KMS-11 (cell line): Measurements from ENCODE around the gene RPL4.
A peak's percentile ranks its signal among the peaks of the same experiment; 100 is the strongest.

Experiments
- H2AFZ ChIP-seq: fragments of 200-600 bp; sonication (generic); 2 replicates; pipeline ENCODE4 v1.6.1; 2016; ENCODE audit warnings: antibody characterized with exemption, mixed run types, low read depth
- H3K27ac ChIP-seq: fragments of 200-600 bp; sonication (generic); 2 replicates; pipeline ENCODE4 v1.6.1; 2016; ENCODE audit warnings: mild to moderate bottlenecking, mixed run types
- H3K27me3 ChIP-seq: fragments of 200-600 bp; sonication (generic); 2 replicates; pipeline ENCODE4 v1.6.1; 2017; ENCODE audit warnings: mild to moderate bottlenecking, low read depth, mixed run types, moderate library complexity; ENCODE audit not compliant: insufficient read depth
- H3K36me3 ChIP-seq: fragments of 200-600 bp; sonication (generic); 2 replicates; pipeline ENCODE4 v1.6.1; 2017; ENCODE audit warnings: mild to moderate bottlenecking, mixed run types; ENCODE audit not compliant: insufficient read depth
- H3K4me1 ChIP-seq: fragments of 200-600 bp; sonication (generic); 2 replicates; pipeline ENCODE4 v1.6.1; 2016; ENCODE audit warnings: mild to moderate bottlenecking, low read depth, mixed run types; ENCODE audit not compliant: poor library complexity, severe bottlenecking
- H3K4me2 ChIP-seq: fragments of 200-600 bp; sonication (generic); 2 replicates; pipeline ENCODE4 v1.7.0; 2016; ENCODE audit warnings: mild to moderate bottlenecking, mixed run types
- H3K4me3 ChIP-seq: fragments of 200-600 bp; sonication (generic); IDR thresholded peaks from 2 replicates; pipeline ENCODE4 v1.6.1; 2017; ENCODE audit warnings: low read depth, low read length, mixed read lengths; ENCODE audit not compliant: insufficient read depth
- H3K79me2 ChIP-seq: fragments of 200-600 bp; sonication (generic); 2 replicates; pipeline ENCODE4 v1.6.1; 2016; ENCODE audit warnings: low read depth, mixed run types; ENCODE audit not compliant: insufficient read depth
- H3K9ac ChIP-seq: fragments of 200-600 bp; sonication (generic); 2 replicates; pipeline ENCODE4 v1.6.1; 2016; ENCODE audit warnings: mild to moderate bottlenecking, mixed run types
- H4K20me1 ChIP-seq: fragments of 200-600 bp; sonication (generic); 2 replicates; pipeline ENCODE4 v1.6.1; 2016; ENCODE audit warnings: mild to moderate bottlenecking, mixed run types; ENCODE audit not compliant: insufficient read depth
- TF ChIP-seq, protein P1 (sequence below): fragments of 200-600 bp; sonication (generic); conservative IDR thresholded peaks from 2 replicates; pipeline ENCODE4 v1.6.1; 2017; ENCODE audit warnings: low read depth, mild to moderate bottlenecking, antibody characterized with exemption, low read length, moderate library complexity, mixed read lengths

Gene RPL4

DNA sequence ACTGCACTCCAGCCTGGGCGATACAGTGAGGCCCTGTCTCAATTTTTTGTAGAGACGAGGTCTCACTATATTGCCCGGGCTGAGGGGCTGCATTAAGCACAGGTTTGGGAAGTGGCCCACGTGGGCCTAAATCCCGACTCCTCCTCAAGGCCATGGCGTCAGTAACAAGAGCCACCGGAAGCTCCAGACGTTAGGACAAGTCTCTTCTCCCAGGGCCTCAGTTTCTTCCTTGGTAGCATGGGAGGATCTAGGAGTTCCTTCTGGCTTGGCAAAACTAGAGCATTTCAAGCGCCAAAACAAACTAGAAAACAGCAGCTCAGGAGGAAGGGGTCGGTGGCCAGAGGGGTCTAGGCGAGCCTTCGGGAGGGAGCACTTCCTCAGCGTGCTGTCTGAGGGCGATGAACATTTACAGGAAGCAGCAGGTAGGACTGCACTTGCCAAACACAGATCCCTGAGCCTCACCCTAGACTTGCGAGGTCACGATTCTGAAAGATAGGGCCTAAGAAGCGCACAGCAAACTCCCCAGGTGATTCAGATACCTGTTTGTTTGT lies 7.6 kb downstream of the RPL4 start:
- peaks cover 46% of the 10 kb centered on the region for H3K79me2 ChIP-seq
- H3K4me3 ChIP-seq = no peak overlapping the region
- TF ChIP-seq, protein P1, sequence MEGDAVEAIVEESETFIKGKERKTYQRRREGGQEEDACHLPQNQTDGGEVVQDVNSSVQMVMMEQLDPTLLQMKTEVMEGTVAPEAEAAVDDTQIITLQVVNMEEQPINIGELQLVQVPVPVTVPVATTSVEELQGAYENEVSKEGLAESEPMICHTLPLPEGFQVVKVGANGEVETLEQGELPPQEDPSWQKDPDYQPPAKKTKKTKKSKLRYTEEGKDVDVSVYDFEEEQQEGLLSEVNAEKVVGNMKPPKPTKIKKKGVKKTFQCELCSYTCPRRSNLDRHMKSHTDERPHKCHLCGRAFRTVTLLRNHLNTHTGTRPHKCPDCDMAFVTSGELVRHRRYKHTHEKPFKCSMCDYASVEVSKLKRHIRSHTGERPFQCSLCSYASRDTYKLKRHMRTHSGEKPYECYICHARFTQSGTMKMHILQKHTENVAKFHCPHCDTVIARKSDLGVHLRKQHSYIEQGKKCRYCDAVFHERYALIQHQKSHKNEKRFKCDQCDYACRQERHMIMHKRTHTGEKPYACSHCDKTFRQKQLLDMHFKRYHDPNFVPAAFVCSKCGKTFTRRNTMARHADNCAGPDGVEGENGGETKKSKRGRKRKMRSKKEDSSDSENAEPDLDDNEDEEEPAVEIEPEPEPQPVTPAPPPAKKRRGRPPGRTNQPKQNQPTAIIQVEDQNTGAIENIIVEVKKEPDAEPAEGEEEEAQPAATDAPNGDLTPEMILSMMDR = no peak
- H3K36me3 ChIP-seq = peaks cover 24% of the 10 kb centered on the region
- peak overlapping the region; percentile 94 for H3K4me2 ChIP-seq
- H3K27ac ChIP-seq = peak overlapping the region; percentile 96
- H3K9ac ChIP-seq = peak overlapping the region; percentile 96
- H3K27me3 ChIP-seq = no peaks in the 10 kb centered on the region
- H3K4me1 ChIP-seq = peaks cover 56% of the 10 kb centered on the region
- peak overlapping the region; percentile 50; the same call in 1 of the 2 replicates for H2AFZ ChIP-seq
- H4K20me1 ChIP-seq = peaks cover 8% of the 10 kb centered on the region

DNA sequence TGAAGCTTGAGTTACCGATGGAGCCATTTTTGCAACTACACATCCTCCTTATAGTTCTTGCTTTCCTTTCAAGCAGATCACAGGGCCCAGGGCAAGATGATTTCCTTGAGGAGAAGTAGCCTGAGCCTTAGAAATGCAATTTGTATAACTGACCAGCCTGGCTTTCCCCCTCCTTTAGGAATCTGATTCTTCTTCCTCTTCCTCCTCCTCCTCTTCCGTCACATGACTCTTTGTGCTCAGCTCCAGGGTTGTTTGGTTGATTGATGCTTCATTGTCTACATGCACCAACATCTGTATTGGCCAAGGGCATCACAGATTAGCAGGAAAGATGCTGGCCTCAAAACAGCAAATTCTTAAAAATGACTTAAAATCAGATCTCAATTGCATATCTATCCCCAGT lies 10.4 kb downstream of the RPL4 start:
- TF ChIP-seq, protein P1 = no peak
- Histone ChIP-seq H3K4me1 (peaks cover 29% of the 10 kb centered on the region), H3K4me3 (no peak overlapping the region), H3K4me2 (no peak overlapping the region), H3K36me3 (peaks cover 3% of the 10 kb centered on the region; the same call in 1 of the 2 replicates), H2AFZ (no peak overlapping the region), H4K20me1 (no peaks in the 10 kb centered on the region), H3K27me3 (no peaks in the 10 kb centered on the region), H3K9ac (no peak overlapping the region), H3K27ac (no peak overlapping the region), H3K79me2 (peaks cover 26% of the 10 kb centered on the region)

DNA sequence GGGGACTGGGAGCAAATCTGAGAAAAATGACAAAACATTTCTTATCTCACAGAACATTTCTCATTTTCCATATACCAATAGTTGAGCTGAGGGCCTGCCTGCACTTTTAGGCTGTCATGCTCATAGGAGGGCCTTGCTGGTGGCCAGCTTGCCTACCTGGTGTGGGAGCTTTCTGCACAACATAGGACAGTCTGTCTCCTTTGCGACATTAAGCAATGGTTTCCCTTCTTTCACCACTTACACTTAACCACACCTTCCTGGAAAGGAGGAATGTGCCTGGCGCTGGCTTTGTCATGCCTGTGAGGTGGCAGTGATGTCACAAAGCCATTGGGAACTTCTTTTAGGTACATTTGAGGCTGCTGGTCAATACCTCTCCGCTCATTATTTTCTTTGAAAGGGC lies 12.8 kb downstream of the RPL4 start:
- Histone ChIP-seq H4K20me1 (no peaks in the 10 kb centered on the region), H3K4me2 (no peak overlapping the region), H3K27ac (no peak overlapping the region), H3K9ac (no peak overlapping the region), H3K27me3 (no peaks in the 10 kb centered on the region), H3K36me3 (no peaks in the 10 kb centered on the region), H3K4me3 (no peak overlapping the region), H3K79me2 (peaks cover 20% of the 10 kb centered on the region), H2AFZ (no peak overlapping the region), H3K4me1 (peaks cover 13% of the 10 kb centered on the region)
- TF ChIP-seq, protein P1 = no peak

DNA sequence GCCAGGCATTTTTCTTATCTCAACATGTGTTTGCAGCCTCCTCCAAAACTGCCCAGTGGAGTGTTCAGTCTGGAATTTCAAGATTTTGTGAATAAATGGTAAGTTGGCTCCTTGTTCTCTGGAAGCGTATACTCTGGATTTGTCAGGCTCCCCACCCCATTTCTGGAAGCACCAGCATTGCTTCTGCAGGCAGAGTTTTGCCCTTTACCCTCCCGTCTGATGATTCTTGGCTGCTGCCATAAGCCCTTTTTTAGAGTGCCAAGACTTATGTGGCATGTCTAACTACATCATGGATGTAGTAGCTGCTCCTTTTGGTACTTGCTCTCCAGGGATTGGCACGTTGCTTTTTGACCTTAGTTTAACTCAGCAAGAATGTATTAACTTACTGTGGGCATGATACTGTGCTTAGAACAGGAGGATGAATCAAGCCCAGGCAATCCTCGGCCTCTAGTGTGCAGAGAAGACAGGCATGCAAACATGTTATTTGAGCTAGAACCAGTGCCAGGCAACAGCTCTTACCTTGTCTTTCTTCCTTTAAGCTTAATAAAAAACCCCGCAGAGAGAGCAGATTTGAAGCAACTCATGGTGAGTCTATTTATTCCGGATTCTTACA lies 15.4 kb downstream of the RPL4 start:
- Histone ChIP-seq H3K4me2 (no peak overlapping the region), H3K27ac (no peak overlapping the region), H3K9ac (no peak overlapping the region), H3K36me3 (no peaks in the 10 kb centered on the region), H3K27me3 (no peaks in the 10 kb centered on the region), H4K20me1 (no peaks in the 10 kb centered on the region), H2AFZ (no peak overlapping the region), H3K4me1 (no peaks in the 10 kb centered on the region), H3K79me2 (no peaks in the 10 kb centered on the region; the same call in 1 of the 2 replicates), H3K4me3 (no peak overlapping the region)
- TF ChIP-seq, protein P1 = no peak
